HAP-1 (cell line): ENCODE measurements around the gene SPG7.

Experiments
- DNase-seq, 2 experiments: peaks; one replicate each; pipeline ENCODE4 v3.0.0-alpha.2; 2016 to 2020; ENCODE audit warnings: low spot score in 2 of 2
- H3K27me3 ChIP-seq: fragments of 250-450 bp; sonication (Bioruptor Pico); 2 replicates; pipeline ENCODE4 v1.5.1; 2020; ENCODE audit warnings: low read depth, mild to moderate bottlenecking, moderate library complexity
- H3K36me3 ChIP-seq: fragments of 250-450 bp; sonication (Bioruptor Pico); replicated peaks from 2 replicates; pipeline ENCODE4 v1.5.1; 2020; ENCODE audit warnings: mild to moderate bottlenecking
- H3K4me1 ChIP-seq: fragments of 250-450 bp; sonication (Bioruptor Pico); 2 replicates; pipeline ENCODE4 v1.5.1; 2020; ENCODE audit warnings: mild to moderate bottlenecking
- H3K4me3 ChIP-seq: fragments of 250-450 bp; sonication (Bioruptor Pico); 2 replicates; pipeline ENCODE4 v1.5.1; 2020; ENCODE audit warnings: mild to moderate bottlenecking, moderate library complexity
- H3K9me3 ChIP-seq: fragments of 250-450 bp; sonication (Bioruptor Pico); 2 replicates; pipeline ENCODE4 v1.5.1; 2020; ENCODE audit warnings: mild to moderate bottlenecking, moderate library complexity
- in situ Hi-C: fragments of 300-500 bp; cut with MboI; formaldehyde crosslinking; loops from 3 replicates; pipeline ENCODE4 v1.14.3; 2020; ENCODE audit warnings: low sequenced_read_pairs, inconsistent platforms, mixed read lengths

Gene SPG7

DNA sequence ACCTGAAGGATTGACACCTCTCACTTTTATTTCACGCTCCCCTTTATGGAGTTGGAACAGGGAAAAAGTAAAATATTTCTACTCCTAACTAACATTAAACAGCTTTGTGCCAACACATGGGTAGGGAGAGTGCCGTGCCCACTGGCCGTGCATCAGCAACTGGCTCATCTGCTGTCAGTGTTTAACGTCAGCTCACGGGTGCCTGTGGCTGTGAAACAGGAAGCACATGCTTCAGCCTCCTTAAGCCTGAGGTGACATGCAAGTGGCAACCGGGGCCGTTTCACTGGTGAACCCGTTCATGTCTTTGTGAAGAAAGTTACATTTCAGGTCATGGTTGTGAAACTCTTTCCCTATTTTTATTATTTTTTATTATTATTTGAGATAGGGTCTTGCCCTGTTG lies 3.2 kb downstream of the SPG7 start:
- Histone ChIP-seq H3K4me1 (peaks cover 10% of the 10 kb centered on the region), H3K36me3 (peaks cover 67% of the 10 kb centered on the region), H3K27me3 (no peaks in the 10 kb centered on the region), H3K4me3 (no peak overlapping the region), H3K9me3 (no peaks in the 10 kb centered on the region; the same call in 1 of the 2 replicates)
- in situ Hi-C loops = no loop called here
- DNase-seq = no peak

DNA sequence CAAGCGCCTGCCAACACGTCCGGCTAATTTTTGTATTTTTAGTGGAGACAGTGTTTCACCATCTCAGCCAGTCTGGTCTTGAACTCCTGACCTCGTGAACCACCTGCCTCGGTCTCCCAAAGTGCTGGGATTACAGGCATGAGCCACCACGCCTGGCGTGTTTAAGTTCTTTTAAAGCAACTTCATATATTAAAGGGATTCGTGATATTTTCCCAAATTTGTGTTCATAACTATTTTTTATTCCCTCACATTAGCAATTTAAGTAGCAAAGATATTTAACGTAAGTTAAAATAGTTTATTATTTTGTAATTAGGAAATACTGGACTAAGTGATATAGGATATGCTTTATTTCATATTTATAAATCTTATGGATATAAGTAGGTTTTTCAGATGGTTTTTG lies 4.2 kb downstream of the SPG7 start:
- H3K4me1 ChIP-seq = peaks cover 3% of the 10 kb centered on the region
- in situ Hi-C loops = no loop called here
- H3K36me3 ChIP-seq = peaks cover 75% of the 10 kb centered on the region
- DNase-seq = no peak
- no peaks in the 10 kb centered on the region for H3K9me3 ChIP-seq
- no peaks in the 10 kb centered on the region for H3K27me3 ChIP-seq
- H3K4me3 ChIP-seq = no peak overlapping the region

DNA sequence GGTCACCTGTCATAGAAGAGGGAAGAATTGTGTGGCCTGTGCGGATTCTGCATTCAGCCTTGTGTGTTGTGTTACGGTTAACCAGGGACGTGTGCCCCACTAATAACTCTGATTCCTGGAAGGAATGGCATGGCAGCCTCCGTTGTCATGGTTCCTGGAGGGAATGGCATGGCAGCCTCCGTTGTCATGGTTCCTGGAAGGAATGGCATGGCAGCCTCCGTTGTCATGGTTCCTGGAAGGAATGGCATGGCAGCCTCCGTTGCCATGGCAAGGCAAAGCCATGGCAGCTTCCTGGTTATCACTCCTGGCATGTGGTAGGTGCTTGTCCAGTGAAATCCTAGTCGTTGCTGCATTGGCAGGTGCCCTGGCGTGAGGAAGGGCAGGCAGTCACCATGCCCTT lies 8.9 kb downstream of the SPG7 start:
- no peaks in the 10 kb centered on the region for H3K27me3 ChIP-seq
- peaks cover 86% of the 10 kb centered on the region for H3K36me3 ChIP-seq
- in situ Hi-C loops = no loop called here
- no peaks in the 10 kb centered on the region for H3K9me3 ChIP-seq
- H3K4me3 ChIP-seq = no peak overlapping the region
- no peaks in the 10 kb centered on the region for H3K4me1 ChIP-seq
- DNase-seq = no peak

DNA sequence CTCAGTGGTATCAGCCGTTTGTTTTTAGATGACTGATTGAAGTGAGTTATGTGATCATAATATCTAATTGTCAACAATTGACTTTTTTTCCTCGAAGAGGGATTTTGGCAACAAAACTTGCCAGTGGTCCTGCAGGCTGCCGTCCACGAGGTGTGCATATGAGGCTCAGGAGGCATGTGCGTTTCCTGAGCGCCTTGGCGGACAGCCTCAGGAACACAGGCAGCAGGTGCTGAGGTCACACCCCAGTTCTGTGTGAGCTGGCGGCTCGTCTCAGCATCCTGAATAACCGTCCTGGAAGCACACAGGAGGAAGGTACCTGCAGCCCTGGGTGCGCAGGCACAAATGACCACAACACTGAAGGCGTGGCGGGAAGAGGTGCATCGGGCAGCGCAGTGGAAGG lies 11.7 kb downstream of the SPG7 start:
- no peak for DNase-seq
- Histone ChIP-seq H3K36me3 (peaks cover 86% of the 10 kb centered on the region), H3K27me3 (no peaks in the 10 kb centered on the region), H3K4me3 (no peak overlapping the region), H3K4me1 (no peaks in the 10 kb centered on the region), H3K9me3 (no peaks in the 10 kb centered on the region)
- in situ Hi-C loops = no loop called here

DNA sequence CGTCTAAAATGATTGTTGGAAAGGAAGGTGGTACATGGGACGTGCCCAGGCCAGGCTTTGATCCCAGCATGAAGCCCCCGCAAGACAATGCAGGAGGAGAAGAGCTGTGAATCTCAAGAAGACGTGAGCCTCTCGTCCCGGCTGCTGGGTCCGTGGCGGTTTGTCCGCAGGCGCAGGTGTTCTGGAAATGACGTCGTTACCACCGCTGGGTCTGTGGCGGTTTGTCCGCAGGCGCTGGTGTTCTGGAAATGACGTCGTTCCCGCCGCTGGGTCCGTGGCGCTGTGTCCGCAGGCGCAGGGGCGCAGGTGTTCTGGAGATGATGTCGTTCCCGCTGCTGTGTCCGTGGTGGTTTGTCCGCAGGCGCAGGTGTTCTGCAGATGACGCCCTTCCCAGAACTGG lies 14.1 kb downstream of the SPG7 start:
- Histone ChIP-seq H3K4me3 (no peak overlapping the region), H3K27me3 (no peaks in the 10 kb centered on the region), H3K36me3 (peaks cover 86% of the 10 kb centered on the region), H3K4me1 (no peaks in the 10 kb centered on the region), H3K9me3 (no peaks in the 10 kb centered on the region)
- DNase-seq = no peak
- in situ Hi-C loops = no loop called here

DNA sequence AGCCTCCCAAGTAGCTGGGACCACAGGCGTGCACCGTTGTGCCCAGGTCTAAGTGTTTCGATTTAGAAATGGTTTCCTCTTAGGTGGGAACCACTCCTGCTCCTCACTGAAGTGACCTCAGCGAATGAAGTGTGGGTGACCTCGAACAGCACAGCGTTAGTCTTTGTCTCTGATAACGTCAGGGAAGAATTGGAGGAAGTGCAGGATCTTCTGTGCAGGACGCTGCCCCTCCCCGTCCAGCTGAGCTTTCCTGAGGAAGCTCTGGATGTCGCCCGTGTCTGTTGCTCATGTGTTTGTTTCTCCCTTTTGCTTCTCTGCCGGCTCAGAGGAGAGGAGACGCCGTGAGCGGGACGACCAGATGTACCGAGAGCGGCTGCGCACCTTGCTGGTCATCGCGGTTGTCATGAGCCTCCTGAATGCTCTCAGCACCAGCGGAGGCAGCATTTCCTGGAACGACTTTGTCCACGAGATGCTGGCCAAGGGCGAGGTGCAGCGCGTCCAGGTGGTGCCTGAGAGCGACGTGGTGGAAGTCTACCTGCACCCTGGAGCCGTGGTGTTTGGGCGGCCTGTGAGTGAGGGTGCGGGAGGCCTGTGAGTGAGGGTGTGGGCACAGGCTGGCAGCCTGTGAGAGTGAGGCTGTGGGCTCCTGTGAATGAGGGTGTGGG lies 15.6 kb downstream of the SPG7 start:
- H3K27me3 ChIP-seq = no peaks in the 10 kb centered on the region
- no peak overlapping the region for H3K4me3 ChIP-seq
- no peaks in the 10 kb centered on the region for H3K4me1 ChIP-seq
- no peaks in the 10 kb centered on the region for H3K9me3 ChIP-seq
- peaks cover 82% of the 10 kb centered on the region for H3K36me3 ChIP-seq
- in situ Hi-C loops = no loop called here
- DNase-seq = no peak

DNA sequence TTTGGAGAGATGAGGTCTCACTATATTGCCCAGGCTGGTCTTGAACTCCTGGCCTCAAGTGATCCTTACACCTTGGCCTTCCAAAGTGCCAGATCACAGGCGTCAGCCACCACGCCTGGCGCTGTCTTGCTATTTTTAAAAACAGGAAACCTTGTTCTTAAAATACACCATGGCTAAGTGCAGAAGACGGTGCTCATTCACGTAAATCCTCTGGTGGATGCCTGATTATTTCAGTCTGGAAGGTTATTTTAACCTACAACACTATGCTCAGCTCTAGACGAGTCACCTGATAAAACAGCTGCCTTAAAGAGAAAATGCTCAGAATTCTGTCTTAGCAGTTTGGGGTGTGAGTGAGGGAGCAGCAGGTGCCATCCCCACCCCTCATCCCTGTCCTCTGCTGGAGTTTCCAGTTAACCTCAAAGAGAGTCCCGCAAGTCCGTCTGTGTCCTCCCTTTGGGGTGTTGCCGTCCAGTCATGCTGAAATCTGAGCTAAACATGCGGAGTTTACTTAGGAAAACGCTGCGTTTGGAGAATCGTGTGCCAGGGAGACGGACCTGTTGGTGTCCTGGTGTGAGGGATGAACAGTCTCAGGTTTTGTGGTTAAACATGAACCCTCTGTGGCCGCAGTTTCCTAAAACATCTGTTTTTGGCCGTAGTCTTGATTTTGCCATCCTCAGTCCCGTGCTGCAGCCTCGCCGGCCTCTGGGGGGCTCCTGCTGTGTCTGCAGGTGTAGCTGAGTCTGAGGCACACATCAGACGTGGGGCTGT lies 17.1 kb downstream of the SPG7 start:
- peaks cover 84% of the 10 kb centered on the region for H3K36me3 ChIP-seq

DNA sequence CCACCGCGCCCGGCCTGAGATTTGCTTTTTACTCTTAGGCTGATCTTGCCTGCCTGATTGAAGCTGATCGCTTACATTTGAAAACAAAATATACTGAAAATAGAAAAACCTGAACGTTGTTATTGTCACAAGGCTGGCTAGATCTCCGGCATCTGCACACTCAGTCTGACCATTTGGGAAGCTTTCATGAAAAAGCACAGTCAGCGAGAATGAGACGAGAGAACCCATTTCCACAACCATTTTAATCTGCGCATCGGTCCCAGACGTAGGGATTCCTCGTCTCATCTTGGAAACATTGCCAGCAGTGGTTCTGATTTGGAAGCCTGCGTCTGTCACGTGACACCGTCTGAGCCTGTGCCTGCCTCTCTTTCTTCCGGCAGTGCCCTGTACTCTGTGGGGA lies 20.9 kb downstream of the SPG7 start:
- peaks cover 82% of the 10 kb centered on the region for H3K36me3 ChIP-seq
- in situ Hi-C loops = loop anchor here (25.0 kb wide), 1 partner anchor 108 kb away; no protein-coding TSS in a partner anchor

More for the DNA sequence above, 17.1 kb downstream of the SPG7 start:
- H3K4me1 ChIP-seq = no peaks in the 10 kb centered on the region
- no peaks in the 10 kb centered on the region for H3K27me3 ChIP-seq
- in situ Hi-C loops = loop anchor here (25.0 kb wide), 1 partner anchor 112 kb away; no protein-coding TSS in a partner anchor
- H3K4me3 ChIP-seq = no peak overlapping the region
- H3K9me3 ChIP-seq = no peaks in the 10 kb centered on the region
- DNase-seq = no peak

DNA sequence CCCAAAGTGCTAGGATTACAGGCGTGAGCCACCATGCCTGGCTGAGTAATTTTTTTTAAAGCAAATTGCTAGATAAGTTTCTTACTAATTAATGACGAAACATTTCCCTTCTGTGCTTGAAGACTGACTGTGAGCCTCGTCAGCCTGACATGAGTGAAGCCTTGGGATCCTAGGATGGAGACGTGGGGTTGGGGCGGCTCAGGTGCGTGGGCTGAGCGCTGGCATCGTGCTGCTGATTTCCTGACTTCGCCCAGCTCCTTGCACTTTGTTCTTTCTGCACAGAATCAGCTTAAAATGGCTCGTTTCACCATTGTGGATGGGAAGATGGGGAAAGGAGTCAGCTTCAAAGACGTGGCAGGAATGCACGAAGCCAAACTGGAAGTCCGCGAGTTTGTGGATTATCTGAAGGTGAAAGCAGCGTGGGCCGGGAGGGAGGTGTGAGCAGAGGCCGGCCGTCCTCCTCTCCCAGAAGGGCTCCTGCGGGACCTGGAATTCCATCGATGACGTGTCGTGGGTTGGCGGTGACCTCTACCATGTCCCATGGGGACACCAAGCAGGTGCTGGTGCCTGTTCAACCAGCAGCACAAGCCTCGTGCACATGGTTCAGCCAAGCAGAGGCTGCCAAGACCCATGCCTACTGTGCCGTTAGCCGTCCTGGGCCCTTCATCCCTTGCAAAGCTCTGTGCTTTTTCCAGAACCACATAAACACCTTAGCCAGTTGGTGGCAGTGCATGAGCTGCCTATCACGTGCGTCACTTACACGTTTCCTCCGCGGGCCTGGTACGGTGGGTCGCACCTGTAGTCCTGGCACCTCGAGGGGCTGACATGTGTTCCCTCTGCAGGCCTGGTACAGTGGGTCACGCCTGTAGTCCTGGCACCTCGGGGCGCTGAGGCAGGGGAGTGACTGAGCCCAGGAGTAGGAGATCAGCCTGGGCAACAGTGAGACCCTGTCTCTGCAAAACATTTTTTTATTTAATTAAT lies 22.5 kb downstream of the SPG7 start:
- DNase-seq = no peak
- H3K36me3 ChIP-seq = peaks cover 82% of the 10 kb centered on the region
- H3K9me3 ChIP-seq = no peaks in the 10 kb centered on the region
- in situ Hi-C loops = loop anchor here (25.0 kb wide), 1 partner anchor 107 kb away; no protein-coding TSS in a partner anchor
- H3K27me3 ChIP-seq = no peaks in the 10 kb centered on the region
- H3K4me1 ChIP-seq = no peaks in the 10 kb centered on the region
- H3K4me3 ChIP-seq = no peak overlapping the region

More for the DNA sequence above, 20.9 kb downstream of the SPG7 start:
- Histone ChIP-seq H3K9me3 (no peaks in the 10 kb centered on the region), H3K27me3 (no peaks in the 10 kb centered on the region), H3K4me3 (no peak overlapping the region), H3K4me1 (no peaks in the 10 kb centered on the region)
- DNase-seq = no peak

DNA sequence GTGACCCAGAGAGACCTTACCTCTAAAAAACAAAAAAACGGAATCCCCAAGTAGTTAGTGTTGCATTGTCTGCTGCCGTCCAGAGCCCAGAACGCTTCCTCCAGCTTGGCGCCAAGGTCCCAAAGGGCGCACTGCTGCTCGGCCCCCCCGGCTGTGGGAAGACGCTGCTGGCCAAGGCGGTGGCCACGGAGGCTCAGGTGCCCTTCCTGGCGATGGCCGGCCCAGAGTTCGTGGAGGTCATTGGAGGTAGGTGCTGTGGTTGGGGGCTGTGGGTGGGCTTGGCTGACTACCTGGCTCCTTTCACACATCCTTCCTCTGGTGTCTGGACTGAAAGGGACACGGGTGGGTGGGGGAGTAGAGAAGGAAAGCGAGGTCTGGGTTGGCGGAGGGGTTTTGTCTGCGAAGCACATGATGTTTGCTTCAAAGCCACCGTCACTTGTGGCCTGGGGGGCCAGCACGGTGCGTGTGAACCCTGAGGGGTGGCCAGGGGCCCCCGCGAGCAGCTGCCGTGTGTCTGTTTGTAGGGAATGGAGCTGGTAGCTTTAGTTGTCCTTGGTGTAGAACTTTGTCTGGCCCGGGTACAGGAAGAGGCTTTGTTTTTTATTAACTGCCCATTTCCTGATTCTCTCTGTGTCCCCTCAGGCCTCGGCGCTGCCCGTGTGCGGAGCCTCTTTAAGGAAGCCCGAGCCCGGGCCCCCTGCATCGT lies 23.8 kb downstream of the SPG7 start:
- DNase-seq = no peak
- no peak overlapping the region for H3K4me3 ChIP-seq
- in situ Hi-C loops = loop anchor here (25.0 kb wide), 1 partner anchor 105 kb away; no protein-coding TSS in a partner anchor
- H3K27me3 ChIP-seq = no peaks in the 10 kb centered on the region
- H3K9me3 ChIP-seq = no peaks in the 10 kb centered on the region
- H3K36me3 ChIP-seq = peaks cover 77% of the 10 kb centered on the region
- no peaks in the 10 kb centered on the region for H3K4me1 ChIP-seq

DNA sequence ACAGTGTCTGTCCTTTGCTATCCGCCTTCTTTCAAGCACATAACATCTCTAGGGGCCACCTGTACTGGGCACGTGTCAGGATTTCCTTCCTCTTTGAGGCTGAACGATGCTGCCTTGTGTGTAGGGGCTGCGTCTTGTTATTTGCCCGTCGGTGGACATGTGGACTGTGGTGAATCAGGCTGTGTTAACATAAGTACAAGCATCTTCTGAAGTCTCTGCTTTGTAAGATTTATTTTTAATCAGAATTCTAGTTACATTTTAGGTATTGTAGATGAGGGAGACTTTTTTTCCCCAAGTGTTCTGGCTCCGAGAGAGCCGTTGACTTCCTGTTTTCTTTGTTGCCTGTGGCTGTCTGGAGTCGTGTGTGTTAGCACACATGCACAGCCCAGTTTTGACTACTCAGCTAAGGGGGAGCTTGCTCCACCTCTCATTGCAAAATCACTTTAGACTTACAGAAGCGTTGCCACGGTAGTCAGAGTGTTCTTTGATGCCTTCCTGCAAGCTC lies 26.1 kb downstream of the SPG7 start:
- in situ Hi-C loops = loop anchor here (25.0 kb wide), 1 partner anchor 103 kb away; no protein-coding TSS in a partner anchor
- no peak for DNase-seq
- Histone ChIP-seq H3K9me3 (no peaks in the 10 kb centered on the region), H3K27me3 (no peaks in the 10 kb centered on the region), H3K4me3 (no peak overlapping the region), H3K4me1 (no peaks in the 10 kb centered on the region), H3K36me3 (peaks cover 71% of the 10 kb centered on the region)

DNA sequence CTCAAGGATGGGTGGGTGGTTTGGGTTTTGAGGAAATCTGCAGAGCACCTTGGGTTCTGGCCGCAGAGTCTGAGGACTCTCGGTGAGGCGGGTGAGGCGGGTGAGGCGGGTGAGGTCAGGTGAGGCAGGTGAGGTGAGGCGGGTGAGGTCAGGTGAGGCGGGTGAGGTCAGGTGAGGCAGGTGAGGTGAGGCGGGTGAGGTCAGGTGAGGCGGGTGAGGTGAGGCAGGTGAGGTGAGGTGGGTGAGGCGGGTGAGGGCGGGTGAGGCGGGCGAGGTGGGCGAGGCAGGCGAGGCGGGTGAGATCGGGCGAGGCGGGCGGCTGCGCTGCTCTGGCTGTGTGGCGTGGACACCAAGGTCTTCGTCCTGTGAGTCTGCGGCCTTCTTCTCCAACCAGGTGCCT lies 28.2 kb downstream of the SPG7 start:
- DNase-seq = no peak
- H3K9me3 ChIP-seq = no peaks in the 10 kb centered on the region
- in situ Hi-C loops = loop anchor here (25.0 kb wide), 1 partner anchor 101 kb away; no protein-coding TSS in a partner anchor
- H3K36me3 ChIP-seq = peaks cover 51% of the 10 kb centered on the region
- H3K27me3 ChIP-seq = no peaks in the 10 kb centered on the region
- H3K4me1 ChIP-seq = no peaks in the 10 kb centered on the region
- H3K4me3 ChIP-seq = no peak overlapping the region
